Epithelial cell of prostate (primary cell): Measurements from ENCODE around the gene TIE1.
"Not testable (repeated sequence)": the region's sequence is repeated elsewhere in the genome, so short reads cannot be mapped to it uniquely, and the experiment has no call there.

Experiments used
- DNase-seq: peaks from one replicate; pipeline ENCODE4 v3.0.0-alpha.2; 2011; ENCODE audit warnings: low read depth, low spot score
- H3K27ac ChIP-seq: fragments of 450-650 bp; 2 replicates; pipeline ENCODE4 v1.5.1; 2017; ENCODE audit warnings: mild to moderate bottlenecking

Gene TIE1

DNA sequence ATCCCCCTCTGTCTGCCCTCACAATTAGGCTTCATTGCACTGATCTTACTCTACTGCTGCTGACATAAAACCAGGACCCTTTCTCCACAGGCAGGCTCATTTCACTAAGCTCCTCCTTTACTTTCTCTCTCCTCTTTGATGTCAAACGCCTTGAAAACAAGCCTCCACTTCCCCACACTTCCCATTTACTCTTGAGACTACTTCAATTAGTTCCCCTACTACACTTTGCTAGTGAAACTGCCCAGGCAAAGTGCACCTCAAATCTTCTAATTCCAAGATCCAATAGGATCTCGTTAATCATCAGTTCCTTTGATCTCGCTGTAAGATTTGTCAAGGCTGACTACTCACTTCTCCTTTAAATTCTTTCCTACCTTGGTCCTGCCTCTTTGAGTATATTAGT lies 52.1 kb downstream of the TIE1 start:
- H3K27ac ChIP-seq: no peak overlapping the region
- no peak for DNase-seq

DNA sequence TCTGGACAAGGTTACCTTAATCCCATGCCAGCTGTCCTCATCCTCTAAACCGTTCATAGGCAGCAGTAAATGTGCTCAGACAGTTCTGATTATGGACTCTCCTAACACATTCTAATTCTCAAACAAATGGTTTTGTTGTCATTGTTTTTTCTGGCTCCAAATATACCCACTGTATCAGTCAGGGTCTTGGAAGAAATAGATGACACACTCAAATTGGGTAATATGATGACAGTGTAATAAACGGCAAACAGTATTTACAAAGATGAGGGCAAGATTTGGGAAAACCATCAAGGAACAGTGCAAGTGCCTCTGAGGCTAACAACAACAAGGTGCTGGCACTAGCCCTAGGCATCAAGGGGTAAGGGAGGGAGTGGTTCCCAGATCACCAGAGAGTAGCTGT lies 53.7 kb downstream of the TIE1 start:
- no peak for DNase-seq
- no peak overlapping the region for H3K27ac ChIP-seq

DNA sequence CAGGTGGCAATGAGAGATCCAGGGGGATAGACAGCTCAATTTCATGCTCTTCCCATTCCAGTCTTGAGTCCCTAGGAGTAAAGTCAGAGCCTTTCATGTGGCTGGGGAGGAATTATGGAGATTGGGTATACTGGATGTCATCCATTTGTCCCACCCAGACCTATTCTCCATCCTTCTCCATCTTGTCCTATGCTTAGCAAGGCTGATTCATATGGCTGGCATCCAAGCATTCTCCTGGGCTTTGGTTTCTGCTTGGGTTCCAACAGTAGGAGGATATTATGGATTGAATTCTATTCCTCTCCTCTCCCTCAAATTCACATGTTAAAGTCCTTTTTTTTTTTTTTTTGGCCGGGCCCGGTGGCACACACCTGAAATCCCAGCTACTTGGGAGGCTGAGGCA lies 54.2 kb downstream of the TIE1 start:
- DNase-seq: no peak
- no peak overlapping the region for H3K27ac ChIP-seq

DNA sequence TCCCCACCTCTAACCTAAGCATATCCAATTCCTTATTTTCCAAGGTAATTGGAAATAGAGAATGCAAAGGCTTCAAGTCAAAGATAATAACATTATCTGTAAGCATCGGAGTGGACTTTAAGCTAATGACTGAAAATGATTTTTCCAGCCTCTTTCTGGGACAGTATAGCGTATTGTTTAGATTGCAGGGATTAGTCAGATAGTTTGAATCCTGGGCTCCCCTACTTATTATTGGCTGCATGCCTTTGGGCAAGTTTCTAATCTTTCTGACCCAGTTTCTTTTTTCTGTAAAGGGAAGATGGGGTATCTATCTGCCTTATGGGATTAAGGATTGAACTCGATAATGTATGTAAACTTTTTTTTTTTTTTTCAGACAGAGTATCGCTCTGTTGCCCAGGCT lies 56.5 kb downstream of the TIE1 start:
- no peak overlapping the region for H3K27ac ChIP-seq
- DNase-seq: no peak

DNA sequence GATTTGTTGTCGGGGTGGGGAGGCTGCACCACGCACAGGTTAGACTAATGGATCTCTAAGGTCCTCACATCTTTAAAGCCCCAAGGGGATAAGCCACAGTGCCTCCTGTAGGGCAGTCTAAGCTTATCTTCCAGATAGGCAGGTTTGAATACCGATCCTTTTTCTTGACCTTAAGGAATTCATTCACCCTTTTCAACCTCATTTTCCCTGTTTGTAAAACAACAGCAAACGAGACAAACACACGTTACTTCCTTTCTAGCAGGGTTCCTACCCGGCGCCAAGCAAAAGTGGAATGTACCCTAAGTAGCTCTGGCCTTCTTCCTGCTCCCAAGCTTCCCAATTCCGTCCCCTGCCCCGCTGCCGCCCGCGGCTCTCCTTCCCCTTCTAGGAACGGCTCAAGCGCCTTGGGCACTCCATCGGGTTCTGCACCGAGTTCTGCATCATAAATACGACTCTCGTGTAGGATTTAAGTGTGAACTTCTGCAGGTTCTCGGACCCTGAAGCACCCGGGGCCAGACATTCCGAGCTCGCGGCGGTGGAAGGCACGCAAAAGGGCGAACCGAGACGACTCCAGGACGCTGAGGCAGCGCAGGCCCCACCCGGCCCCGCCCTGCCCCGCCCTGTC lies 57.5 kb downstream of the TIE1 start:
- DNase-seq: no peak
- peak overlapping the region; percentile 92 for H3K27ac ChIP-seq

DNA sequence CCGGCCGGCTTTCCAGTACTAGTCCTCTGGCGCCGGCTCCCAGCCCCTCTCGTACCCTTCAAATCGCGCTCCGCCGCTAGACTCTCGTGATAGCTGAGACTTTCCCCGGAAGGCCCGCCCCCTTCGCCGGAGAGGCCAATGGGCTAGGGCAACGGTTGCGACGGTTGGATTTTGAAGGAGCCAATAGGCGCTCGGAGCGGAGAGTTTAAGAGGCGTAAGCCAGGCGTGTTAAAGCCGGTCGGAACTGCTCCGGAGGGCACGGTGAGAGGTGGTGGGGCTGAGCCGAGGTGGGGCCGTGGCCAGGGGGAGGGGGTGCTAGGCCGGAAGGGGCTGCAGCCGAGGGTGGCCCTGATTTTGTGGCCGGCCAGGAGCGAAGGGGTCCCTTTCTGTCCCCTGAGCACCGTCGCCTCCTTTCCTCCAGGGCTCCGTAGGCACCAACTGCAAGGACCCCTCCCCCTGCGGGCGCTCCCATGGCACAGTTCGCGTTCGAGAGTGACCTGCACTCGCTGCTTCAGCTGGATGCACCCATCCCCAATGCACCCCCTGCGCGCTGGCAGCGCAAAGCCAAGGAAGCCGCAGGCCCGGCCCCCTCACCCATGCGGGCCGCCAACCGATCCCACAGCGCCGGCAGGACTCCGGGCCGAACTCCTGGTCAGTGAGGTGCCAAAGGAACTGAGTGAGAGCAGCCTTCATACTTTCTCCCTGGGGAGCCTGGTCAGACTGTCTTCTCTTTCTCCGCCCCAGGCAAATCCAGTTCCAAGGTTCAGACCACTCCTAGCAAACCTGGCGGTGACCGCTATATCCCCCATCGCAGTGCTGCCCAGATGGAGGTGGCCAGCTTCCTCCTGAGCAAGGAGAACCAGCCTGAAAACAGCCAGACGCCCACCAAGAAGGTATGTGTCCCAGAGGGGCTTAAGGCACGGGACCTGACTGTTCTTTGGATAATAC lies 58.2 kb downstream of the TIE1 start, which contains the start of gene CDC20:
CDC20 (plus strand) TSS at position 236 of the 948 bp plus-strand sequence; CDS start at position 471, 235 bp downstream.
- peak within 1 kb of the TSS; percentile 92 for H3K27ac ChIP-seq
- DNase-seq: peak; percentile 70

DNA sequence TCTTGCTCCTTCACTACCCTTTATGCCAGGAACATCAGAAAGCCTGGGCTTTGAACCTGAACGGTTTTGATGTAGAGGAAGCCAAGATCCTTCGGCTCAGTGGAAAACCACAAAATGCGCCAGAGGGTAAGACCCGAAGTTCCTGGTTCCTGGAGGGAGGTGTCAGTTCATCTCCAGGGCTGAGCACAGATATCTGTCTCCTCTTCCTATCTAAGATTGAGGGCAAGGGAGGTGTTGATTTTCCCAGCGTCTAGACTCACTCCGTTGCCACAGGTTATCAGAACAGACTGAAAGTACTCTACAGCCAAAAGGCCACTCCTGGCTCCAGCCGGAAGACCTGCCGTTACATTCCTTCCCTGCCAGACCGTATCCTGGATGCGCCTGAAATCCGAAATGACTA lies 58.9 kb downstream of the TIE1 start:
- peak overlapping the region; percentile 14 for H3K27ac ChIP-seq
- DNase-seq: no peak

DNA sequence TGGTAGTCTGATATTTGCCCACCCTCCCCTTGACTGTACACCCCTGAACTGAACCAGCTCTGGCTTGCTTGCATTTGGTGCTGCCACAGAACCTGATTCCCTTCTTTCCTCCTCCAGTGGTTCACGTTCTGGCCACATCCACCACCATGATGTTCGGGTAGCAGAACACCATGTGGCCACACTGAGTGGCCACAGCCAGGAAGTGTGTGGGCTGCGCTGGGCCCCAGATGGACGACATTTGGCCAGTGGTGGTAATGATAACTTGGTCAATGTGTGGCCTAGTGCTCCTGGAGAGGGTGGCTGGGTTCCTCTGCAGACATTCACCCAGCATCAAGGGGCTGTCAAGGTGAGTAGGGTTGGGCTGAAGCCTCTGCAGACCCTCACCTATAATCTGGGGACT lies 59.8 kb downstream of the TIE1 start:
- DNase-seq: no peak
- no peak overlapping the region for H3K27ac ChIP-seq

DNA sequence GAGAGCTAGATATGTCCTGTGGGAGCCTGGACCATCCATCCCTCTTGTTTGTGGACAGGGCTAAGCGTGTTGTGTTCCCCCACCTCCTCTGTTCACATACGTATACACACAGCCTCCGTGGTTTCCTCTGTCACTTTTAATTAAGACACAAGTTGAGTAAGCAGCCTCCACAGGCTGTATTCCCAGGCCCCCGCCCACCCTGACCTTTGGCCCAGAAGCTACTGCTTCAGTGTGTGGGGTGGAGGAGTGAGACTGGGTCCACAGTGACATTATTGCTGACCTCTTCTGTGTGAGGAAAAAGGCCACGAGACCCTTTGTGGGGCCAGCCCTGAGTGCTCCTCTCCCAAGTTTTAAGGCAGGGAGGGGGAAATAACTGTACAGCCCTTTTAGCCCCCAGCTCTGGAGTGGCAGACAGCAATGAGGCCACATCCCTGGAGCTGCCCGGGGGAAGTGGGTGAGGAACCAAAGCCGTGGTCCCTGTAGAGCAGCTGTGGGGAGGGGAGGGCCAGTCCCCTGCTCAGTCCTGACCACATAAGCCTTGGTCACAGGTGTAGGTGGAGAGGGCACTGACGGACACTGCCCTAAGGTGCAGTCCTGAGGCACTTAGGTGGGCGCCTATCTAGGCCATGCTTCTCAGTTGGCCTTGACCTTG lies 62.6 kb downstream of the TIE1 start:
- H3K27ac ChIP-seq: no peak overlapping the region
- DNase-seq: no peak

DNA sequence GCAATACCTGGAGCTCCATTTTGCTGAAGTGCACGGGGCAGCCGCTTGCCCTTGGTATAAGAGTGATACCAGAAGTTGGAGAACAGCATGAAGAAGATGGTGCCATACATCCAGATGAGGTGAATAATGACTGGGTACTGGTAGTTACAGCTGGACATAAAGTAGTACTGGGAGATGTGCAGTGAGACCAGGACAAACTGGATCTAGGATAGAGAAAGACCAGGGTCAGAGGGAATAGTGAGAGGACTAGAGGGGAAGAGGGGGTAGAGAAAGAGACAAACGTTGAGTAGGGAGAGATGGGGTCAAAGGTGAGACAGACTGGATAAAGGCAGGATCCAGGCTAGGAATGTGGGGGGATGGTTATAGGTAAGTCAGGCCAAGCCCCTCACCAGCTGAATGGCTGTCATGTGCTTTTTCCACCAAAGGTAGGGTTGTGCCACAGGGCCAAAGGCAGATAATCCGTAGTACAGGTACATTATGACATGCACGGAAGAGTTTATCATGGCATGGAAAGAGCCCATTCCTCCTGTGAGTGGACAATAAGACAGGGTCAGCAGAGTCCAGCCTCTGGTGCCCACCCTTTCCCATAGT lies 63.2 kb downstream of the TIE1 start:
- no peak overlapping the region for H3K27ac ChIP-seq
- no peak for DNase-seq

DNA sequence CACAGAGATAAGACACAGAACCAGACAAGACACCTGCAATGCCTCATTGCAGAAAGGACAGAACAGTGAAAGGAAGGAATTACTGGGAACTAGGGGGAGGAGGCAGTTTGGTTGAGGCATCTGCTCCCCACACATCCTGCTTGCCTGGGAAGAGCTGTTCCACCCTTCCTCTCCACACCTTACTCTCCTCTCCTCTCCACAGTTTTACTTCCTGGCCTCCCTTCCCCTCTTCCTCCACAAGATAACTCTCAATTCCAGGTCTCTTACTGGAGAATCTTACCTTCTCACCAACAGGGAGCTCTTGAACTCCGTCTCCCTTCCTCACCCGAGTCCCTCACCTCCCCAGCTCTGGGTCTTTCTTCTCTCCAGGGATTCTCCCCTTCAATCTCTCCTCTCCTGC lies 64.9 kb downstream of the TIE1 start:
- peak overlapping the region; percentile 95 for H3K27ac ChIP-seq
- no peak for DNase-seq

DNA sequence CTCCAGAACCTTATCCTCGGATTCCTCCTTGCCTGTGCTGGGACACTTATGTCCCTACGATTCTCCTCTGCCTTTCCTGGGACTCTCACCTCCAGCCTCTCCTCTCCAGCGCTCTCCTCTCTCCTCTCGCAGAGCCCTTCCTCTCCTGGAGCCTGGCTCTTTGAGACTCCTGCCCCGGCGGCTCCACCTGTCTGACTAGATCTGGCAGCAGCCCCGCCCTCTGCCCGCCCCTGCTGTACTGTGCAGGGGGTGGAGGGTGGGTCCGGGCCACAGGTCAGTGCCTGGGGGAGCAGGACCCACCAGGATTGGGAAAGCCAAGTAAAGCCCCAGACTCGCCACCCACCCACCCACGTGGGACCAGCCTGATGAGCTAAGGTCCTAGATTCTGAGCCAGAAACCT lies 65.4 kb downstream of the TIE1 start:
- H3K27ac ChIP-seq: peak overlapping the region; percentile 95
- DNase-seq: no peak

DNA sequence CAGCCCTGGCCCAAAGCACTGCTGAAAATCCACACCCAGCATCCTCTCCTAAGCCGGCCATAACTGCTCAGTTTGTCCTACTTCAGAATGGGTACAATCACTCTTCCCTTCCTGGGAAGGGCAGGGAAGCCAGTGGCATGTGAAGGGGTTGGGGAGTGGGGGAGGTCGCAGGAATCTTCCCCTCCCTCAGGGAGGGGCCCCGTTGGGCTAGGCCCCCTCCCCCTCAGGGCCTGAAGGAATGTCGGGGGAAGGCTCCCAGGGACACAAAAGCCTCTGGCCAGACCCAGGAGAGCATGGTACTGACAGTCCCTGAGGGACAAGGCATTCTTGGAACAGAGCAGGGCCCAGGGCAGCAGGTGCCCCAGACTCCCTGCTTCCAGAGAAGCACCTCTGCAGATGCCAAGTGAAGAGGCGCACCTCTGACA lies 65.8 kb downstream of the TIE1 start:
- H3K27ac ChIP-seq: peak overlapping the region; percentile 95
- DNase-seq: no peak

DNA sequence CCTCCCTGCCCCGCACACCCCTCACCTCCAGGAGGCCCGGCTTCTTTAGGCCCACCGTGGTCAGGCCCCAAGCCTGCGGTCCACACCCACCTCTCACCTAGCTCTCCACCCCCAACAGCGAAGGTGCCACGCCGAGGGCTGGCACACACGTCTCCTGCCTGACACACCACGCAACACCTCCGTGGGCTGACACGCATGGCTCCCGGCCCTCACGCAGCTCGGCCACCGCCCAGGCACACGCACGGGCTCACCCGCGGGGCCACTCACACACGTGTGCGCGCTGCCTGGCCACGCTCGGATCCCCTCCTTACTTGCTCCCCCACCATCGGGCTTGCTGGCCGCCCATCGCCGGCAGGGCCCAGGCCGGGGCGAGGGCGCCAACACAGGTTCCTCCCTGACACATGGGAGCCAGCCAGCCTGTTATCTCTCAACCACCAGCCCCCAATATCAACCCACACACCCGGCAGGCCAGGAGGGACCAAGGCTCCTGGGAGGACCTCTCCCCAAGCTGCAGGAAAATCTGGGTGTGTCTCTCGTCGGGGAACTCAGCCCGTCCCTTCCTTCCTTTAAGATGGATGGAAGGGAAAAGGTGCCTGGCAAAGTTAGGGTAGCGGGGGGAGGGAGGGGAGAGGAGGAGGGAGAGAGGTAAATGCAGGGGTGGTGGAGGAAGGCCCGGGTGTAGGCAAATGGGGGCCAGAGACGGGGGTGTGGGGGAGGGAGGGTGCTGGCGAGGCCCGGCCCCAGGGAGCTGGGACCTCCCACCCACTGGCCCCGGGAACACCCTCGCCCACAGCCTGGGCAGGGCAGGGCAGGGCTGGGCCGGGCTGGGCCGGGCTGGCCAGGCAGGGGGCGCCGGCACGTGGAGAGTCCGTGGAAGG lies 66.5 kb downstream of the TIE1 start:
- no peak for DNase-seq
- H3K27ac ChIP-seq: peak overlapping the region; percentile 95

DNA sequence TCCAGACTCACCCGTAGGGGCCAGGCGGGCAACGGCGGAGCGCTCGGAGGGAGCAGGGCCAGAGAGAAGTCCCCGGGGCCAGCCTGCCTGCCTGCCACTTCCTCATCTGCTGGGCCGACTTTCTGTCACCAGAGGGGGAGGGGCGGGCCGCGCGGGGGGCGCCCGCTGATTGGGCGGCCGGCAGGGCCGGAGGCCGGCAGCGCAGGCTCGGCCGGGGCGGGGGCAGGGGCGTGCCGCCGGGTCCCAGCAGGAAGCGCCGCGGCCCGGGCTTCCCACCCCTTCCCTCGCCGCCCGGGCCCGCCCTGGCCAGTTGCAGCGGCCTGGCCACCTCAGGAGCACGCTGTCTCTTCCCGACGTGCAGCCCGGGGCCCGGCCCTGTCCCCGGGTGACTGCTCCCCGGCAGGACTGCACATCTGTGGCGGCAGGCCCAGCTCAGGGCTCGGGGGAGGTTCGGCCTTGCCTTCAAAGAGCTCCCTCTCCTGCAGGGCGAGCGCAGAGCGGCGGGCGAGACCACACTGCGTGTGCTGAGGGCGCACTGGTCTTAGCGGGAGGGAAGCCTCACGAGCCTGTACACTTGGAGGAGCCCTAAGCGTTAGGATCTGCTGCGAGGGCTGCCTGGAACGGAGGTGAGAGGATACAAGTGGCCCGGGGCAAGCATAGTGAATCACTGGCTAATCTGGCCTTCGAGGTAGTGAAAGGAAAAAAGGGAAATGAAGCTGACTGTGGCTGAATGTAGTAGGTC lies 67.3 kb downstream of the TIE1 start, which contains the start of gene ELOVL1:
ELOVL1 (minus strand) TSS at position 108 of the 742 bp plus-strand sequence. CDS start 2,402 bp downstream, outside the sequence.
- H3K27ac ChIP-seq: peak within 1 kb of the TSS; percentile 95
- DNase-seq: peak; percentile 61

DNA sequence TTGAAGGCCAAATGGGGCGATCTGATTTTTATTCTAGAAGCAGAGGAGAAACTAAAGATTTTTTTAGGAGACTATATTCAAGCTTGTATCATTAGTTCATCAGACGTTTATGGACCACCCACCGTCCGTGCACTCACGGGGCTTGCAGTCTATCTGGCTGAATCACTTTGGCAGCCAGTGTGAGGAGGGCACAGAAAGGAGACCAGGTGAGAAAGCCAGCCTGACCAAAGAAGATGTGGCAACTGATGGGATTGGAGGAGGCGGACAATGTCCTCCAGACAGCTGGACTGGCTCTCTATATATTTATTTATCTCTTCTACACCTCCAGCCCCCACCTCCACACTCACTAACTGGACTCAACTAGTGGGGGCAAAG lies 67.9 kb downstream of the TIE1 start:
- DNase-seq: no peak
- H3K27ac ChIP-seq: peak overlapping the region; percentile 95

DNA sequence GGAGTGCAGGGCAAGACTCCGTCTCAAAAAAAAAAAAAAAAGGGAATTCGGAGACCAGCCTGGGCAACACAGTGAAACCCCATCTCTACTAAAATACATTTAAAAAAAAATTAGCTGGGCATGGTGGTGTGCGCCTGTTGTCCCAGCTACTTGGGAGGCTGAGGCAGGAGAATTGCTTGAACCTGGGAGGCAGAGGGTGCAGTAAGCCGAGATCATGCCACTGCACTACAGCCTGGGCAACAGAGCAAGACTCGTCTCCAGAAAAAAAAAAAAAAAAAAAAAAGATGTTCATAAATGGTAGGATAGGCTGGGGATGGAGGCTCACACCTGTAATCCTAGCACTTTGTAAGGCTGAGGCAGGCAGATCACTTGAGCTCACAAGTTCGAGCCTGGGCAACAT lies 69.0 kb downstream of the TIE1 start:
- H3K27ac ChIP-seq, DNase-seq: not testable (repeated sequence)

DNA sequence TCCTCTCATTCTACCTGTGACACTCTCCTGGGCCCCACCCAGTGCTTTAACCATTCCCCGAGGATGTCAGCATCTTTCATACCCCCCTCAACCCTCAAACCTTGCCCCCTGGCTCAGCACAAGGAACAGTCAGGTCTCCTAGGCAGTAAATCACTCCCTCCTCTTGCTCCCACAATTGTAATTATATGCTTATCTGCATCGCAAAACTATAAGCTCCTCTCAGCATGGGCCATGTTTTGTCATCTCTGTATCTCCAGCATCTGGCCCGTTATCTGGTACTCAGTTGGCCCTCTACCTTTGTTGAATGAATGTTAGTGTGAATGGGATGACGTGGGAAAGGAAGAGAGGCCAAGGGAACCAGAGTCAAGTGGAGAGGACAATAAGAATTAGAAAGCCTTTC lies 69.8 kb downstream of the TIE1 start:
- H3K27ac ChIP-seq: peak overlapping the region; percentile 91
- DNase-seq: no peak

DNA sequence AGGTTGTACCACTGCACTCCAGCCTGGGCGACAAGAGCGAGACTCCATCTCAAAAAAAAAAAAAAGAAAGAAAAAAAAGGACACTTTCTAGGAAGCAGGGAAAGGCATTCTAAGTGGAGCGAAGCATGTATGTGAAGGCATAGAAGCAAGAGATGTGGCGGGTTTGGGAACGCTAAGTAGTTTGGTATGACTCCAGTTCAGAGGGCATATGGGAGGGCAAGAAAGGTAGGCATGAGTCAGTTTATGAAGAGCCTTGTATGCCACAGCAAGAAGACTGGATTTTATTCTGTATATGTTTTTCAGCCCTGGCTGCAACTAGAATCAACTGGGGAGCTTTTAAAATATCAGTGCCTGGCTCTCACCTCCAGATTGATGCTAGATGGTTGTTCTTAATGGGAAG lies 71.4 kb downstream of the TIE1 start:
- DNase-seq: no peak
- H3K27ac ChIP-seq: peak overlapping the region; percentile 91
